GM19328 (cell line): Measurements from ENCODE around the gene FAM181A.

Source experiments
- ATAC-seq: cut with Tn5 transposase; IDR thresholded peaks from one replicate; pipeline ENCODE4 v1.9.1; 2021; ENCODE audit warnings: mild to moderate bottlenecking, moderate library complexity; ENCODE audit not compliant: unreplicated experiment

Gene FAM181A

DNA sequence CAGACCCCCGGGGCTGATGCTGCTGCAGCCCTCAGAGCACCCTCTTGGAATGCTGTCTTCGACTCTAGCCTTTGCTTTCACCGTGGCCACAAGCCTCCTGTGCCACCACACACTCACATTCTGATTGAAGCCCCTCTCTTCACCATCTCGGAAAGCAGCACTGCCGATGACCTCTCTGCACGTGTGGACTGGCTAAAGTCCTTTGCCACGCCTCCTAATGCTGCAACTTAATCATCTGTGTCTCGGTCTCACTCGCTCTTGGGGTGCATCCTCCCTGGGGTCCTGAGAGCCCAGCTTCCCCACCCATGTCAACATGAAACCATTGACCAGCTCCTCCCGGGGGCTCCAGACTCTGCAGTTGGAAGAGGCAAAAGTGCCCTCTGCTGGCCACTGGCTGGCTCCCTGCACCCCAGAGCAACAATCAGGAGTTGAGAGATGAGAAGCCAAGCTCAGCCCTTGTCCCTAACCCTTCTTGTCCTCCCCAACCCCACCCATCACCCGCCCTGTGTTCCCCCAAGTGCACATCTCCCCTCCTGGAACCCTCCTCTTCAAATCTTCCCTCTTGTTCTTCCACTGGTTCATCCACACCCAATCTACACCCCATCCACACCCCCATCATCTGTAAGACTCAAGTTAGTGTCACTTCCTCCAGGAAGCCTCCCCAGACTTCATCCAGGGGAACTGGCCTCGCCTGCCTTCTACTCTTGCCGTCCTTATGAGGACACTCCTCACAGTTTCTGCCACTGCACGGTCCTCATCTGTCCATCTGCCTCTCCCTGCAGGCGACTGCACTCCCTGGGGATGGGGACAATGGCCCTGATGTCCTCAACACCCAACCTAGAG, 23.6 kb upstream of the FAM181A start:
- no peak for ATAC-seq

DNA sequence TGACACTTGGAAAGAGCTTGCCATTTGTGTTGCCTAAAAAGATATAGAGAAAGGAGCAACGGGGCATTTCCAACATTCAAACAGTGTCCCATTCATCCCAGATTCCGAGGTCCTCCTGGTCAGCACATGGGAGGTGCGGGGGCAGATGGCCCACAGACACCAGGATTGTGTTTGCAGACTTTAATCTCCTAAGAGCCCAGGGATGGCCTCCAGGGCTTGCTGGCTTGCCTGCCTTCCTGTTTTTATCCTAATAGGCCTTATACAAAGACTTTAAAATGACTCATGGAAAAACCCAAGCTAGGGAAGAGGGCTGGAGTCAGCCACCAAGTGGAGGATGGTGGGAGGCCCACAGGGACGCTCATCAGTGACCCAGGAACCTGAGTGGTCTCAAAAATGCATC, 21.5 kb upstream of the FAM181A start:
- no peak for ATAC-seq

- ATAC-seq, result peak; percentile 77
Measured at GRCh38 chr14:93906341-93907329, 20.5 kb upstream of the FAM181A start.

GRCh38 chr14:93909429-93910128, 17.6 kb upstream of the FAM181A start:
- ATAC-seq, result no peak

- no peak for ATAC-seq
Measured at GRCh38 chr14:93911975-93912615, 15.0 kb upstream of the FAM181A start.

DNA sequence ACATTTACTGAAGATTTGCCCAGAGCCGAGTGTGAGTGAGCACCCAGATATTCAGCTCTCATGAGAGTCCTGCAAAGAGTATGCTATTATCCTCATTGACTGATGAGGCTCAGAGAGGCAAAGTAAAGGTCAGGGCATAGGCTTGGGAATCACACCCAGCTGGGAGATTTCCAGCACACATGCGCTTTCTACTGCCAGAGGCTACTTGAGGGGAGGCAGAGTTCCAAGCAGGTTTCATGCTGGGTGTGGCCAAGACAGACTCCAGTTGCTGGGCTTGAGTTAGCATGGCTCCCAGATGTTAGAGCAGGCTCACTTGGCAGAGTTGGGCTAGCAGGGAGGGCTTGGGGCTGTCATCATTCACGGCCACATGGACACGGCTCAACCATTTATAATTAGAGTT, 14.4 kb upstream of the FAM181A start:
- ATAC-seq, result no peak

DNA sequence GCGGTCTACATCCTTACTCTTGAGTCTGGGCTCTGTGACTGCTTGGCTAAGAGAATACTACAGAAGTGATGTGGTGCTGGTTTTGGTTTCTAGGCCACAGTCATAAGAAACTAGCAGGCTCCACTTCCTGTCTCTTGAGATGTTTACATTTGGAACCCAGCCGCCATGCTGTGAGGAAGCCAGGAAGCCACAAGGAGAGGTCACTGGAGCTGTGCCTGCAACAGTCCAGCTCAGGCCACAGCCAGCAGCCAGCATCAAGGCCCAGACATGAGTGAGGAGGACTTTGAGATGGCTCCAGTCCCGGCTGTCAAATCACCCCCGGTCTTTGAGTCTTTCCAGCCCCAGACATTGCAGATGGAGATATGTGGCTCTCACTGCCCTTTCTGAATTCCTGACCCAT, 12.9 kb upstream of the FAM181A start:
- ATAC-seq, result no peak

DNA sequence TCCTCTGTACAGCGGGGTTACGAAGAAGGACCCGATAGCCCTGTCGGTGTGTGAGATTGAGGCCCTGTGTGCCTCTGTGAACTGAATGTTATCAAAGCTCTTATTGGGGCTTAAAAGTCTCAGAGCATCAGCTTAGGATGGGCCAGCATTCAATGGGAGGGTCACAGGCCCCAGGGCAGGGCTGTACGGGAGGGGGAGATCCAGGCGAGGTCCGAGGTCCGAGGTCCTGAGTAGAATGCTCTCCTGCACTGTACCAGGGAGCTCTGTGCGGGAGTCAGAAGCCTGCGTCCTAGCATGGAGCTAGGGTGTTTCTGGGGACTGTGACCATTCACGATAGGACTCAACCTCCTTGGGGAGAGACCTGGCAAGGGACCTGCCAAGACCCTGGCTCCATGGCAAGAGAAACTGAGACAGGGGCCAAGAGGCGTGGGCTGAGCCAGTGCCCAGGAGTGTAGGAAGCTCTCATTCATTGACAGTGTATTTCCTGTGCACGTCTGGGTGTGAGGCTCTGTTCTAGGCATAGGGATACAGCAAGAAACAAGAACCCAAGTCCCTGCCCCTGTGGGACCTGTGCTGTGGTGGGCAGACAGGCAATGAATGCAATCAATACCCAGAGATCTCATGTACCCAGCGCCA, 12.0 kb upstream of the FAM181A start:
- ATAC-seq, result no peak

GRCh38 chr14:93915800-93916199, 11.3 kb upstream of the FAM181A start:
- ATAC-seq, result no peak

GRCh38 chr14:93916498-93916897, 10.6 kb upstream of the FAM181A start:
- no peak for ATAC-seq

DNA sequence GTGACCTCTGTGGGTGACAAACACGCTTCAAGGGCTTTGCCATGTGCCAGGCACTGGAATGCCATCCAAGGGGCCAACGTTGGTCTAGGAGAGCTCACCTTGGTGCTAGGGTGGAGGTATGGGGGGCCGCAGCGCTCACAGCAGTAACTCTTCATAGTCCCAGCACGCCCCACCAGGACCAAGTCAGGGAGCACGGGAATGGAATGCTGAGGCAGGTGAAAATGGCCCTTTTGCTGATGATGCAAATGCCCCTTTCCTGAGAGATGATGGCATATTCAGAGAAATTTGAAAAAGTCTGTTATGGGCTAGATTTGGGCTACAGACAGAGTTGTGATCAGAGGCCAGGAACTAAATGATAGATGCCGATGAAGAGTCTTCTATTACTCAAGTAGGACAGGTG, 10.0 kb upstream of the FAM181A start:
- no peak for ATAC-seq

- no peak for ATAC-seq
Measured at GRCh38 chr14:93921001-93921806, 5.9 kb upstream of the FAM181A start.

DNA sequence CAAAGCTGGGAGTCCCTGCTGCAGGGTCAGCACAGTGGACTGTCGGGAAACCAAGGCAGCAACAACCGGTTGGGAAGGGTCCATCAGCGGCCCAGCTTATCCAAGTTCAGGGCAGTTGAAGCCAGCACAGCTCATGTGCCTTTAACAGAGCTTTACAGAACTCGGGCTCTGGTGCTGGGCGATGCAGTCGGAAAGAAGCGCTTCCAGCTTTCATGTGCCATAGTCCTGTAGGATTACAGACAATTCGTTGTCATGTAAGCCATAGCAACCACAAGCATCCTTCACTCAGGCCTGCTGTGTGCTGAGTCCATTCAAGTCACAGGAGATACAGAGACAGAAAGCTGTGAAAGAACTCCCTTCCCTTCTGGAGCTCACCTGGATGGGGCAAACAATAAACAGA, 3.5 kb upstream of the FAM181A start:
- ATAC-seq, result no peak

DNA sequence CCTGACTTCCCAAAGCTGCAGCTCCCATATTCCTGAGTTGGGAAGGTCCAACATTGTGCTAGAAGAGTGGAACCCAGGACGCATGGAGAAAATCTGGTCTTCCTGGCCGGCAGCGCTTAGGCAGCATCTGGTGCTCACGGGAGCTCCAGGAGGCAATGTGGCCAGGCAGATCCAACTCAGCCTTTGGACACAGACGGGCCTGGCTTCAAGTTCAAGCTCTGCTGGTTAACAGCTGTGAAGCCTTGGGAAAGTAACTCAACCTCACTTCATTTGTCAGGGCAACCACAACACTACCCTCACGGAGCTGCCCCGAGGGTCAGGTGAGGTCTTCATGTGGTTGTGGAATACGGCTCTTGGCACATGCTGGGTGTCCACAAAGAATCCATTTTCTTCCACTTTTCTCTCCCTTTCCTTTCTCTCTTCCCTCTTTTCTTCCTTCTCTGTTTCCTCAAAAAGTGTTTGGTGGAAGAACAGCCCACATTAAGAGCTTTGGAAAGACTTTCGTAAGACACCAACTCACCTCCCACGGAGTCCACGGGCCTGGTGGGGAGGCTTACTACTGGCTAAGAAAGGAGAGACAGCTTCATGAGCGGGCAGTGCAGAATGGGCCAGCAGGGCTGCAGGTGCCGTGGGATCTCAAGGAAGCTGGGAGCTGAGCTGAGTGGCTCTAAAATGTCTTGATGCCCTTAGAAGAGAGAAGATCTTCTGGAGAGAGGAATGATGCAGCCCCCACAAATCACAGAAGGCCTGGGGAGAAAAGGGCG, 2.4 kb upstream of the FAM181A start:
- no peak for ATAC-seq

DNA sequence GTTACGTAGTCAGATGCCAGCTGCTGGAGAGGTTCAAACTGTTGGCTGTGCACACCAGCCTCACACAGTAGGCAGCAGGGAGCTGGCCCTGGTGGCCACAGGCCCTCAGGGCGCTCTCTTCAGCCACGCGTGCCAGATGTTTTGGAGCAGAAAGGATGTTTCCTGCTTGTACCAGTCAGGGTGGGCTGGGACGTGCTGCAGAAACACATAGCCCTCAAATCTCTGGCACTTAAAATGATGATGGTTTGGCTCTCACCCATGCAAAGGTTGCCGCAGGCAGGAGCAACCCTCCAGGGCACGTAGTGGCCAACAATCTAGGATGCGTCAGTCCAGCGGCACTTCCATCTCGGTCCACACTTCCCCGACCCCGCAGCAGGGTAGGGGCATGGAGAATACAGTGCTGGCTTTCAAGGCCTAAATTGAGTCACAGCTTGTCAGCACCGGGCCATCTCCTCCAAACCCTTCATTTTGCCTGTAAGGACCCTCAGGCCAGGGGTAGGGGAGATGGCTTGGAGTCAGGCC, 1.7 kb upstream of the FAM181A start:
- ATAC-seq, result no peak

DNA sequence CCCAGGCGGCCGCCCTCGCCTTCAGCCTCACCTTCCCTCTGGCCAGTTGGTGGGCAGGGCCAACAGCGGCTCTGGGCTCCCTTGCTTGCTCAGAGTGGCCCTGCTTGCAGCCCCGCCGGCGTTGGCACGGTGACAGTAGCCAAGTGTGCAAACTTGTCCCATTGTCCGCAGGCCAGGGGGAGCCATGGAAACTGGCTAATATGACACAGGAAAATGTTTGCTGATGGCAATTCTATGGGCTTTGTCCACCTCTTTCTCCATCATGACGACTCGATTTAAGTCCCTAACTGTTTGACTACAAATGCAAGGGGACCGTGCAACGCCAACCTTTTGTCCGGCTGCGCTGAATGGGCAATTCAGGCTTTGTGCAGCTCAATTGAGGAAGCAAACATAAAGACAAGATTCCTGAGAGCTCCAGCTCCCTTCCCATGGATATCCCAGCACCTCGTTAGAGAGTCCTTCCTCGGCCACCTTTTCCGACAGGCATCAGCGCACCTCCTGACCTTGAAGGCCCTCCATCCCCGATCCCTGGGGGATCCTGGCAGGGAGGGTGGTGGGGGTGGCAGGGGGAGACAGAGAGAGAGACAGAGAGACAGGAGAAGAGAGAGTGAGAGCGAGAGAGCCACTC, 785 bp upstream of the FAM181A start:
- ATAC-seq, result no peak

GRCh38 chr14:93927800-93928145, 629 bp downstream of the FAM181A start:
- ATAC-seq, result no peak
